HL-60 (cell line): Measurements from ENCODE around the gene SFXN4.

Experiments
- DNase-seq, 2 experiments: peaks; one replicate each; pipeline ENCODE4 v3.0.0-alpha.2; 2010 to 2020; ENCODE audit warnings: low read depth in 1 of 2, low spot score in 1 of 2
- H3K27ac ChIP-seq: fragments of 250-450 bp; sonication (Bioruptor Pico); replicated peaks from 2 replicates; pipeline ENCODE4 v1.5.1; 2020; ENCODE audit warnings: mild to moderate bottlenecking, moderate library complexity
- H3K27me3 ChIP-seq: fragments of 250-450 bp; sonication (Bioruptor Pico); 2 replicates; pipeline ENCODE4 v1.5.1; 2021; ENCODE audit warnings: mild to moderate bottlenecking, moderate library complexity; ENCODE audit not compliant: insufficient read depth, poor library complexity, severe bottlenecking
- H3K4me3 ChIP-seq: replicated peaks from 2 replicates; pipeline ENCODE4 v1.5.1; 2011; ENCODE audit warnings: mild to moderate bottlenecking, control low read depth, low read length; ENCODE audit not compliant: insufficient read depth
- CTCF ChIP-seq: IDR thresholded peaks from one replicate; pipeline ENCODE4 v1.5.1; 2011; ENCODE audit warnings: low read length, control low read depth, inconsistent platforms; ENCODE audit not compliant: insufficient read depth
- GABPA ChIP-seq: IDR thresholded peaks from 2 replicates; pipeline ENCODE4 v1.6.1; 2012; ENCODE audit warnings: low read depth
- POLR2AphosphoS5 ChIP-seq: IDR thresholded peaks from 2 replicates; pipeline ENCODE4 v1.6.1; 2012; ENCODE audit warnings: low read depth
- REST ChIP-seq: IDR thresholded peaks from 2 replicates; pipeline ENCODE4 v1.6.1; 2012; ENCODE audit warnings: low read depth; ENCODE audit not compliant: insufficient replicate concordance
- SPI1 ChIP-seq: IDR thresholded peaks from 2 replicates; pipeline ENCODE4 v1.6.1; 2012; ENCODE audit warnings: low read depth, mild to moderate bottlenecking, borderline replicate concordance

SFXN4 gene

GRCh38 chr10:119190954-119191785, 25.7 kb upstream of the SFXN4 start:
- no peak overlapping the region for H3K4me3 ChIP-seq
- peak in 1 of 2 experiments; percentile 62 for DNase-seq
- TF ChIP-seq REST (no peak), CTCF (no peak), SPI1 (no peak), GABPA (no peak), POLR2AphosphoS5 (no peak)
- no peaks in the 10 kb centered on the region for H3K27me3 ChIP-seq
- peak overlapping the region; percentile 13; the same call in 1 of the 2 replicates for H3K27ac ChIP-seq

- no peak for DNase-seq
- H3K4me3 ChIP-seq = no peak overlapping the region
- peak overlapping the region; percentile 0; the same call in 1 of the 2 replicates for H3K27ac ChIP-seq
Observed at GRCh38 chr10:119190353-119190752, 24.8 kb upstream of the SFXN4 start.

More at GRCh38 chr10:119190353-119190752, 24.8 kb upstream of the SFXN4 start:
- TF ChIP-seq REST (no peak), GABPA (no peak), SPI1 (no peak), POLR2AphosphoS5 (no peak), CTCF (no peak)
- no peaks in the 10 kb centered on the region for H3K27me3 ChIP-seq
